ENCODE measurements around the gene SLC6A20. TPM values are rescaled to one million over a fixed set of nuclear protein-coding genes. Genes with fewer than 3 reads are reported as not detected.

Gene SLC6A20
- not detected for polyA plus RNA-seq (2013, experiment 1 of 2; ENCODE audit: insufficient read length)
- polyA plus RNA-seq (2013, experiment 2 of 2; ENCODE audit: insufficient read length), result not detected

- no peak for DNase-seq
Measured at GRCh38 chr3:45795882-45796765, at the start of gene SLC6A20. TSS of gene SLC6A20 (minus strand) at chr3:45796536. CDS start at chr3:45796419, 117 bp downstream.

DNA sequence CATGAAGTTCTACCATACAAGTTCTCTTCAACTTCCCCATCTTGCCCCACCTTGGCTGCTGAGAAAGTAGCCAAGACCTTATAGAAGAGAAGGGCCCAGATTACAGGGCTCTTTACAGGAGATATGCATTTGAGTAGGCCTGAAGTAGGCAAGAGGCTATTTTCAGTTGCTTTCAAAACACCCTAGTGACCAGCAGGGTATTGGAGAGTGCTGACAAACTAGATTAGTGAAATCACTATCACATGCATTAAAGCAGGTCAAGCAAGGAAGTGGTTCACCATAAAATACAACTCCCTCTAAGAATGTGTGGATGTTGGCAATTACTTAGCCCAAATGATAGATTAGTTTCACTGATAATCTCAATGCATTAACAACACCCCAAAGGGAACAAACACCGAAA, 48.3 kb upstream of the SLC6A20 start:
- no peak for DNase-seq

GRCh38 chr3:45842851-45843625, 46.7 kb upstream of the SLC6A20 start:
- no peak for DNase-seq

- peak; percentile 97 for DNase-seq
Measured at GRCh38 chr3:45841757-45842491, 45.6 kb upstream of the SLC6A20 start, which contains the start of gene LZTFL1. TSS of gene LZTFL1 (minus strand) at chr3:45842119. CDS start at chr3:45841991, 128 bp downstream.

GRCh38 chr3:45841420-45841756, 45.1 kb upstream of the SLC6A20 start:
- DNase-seq, result no peak

DNA sequence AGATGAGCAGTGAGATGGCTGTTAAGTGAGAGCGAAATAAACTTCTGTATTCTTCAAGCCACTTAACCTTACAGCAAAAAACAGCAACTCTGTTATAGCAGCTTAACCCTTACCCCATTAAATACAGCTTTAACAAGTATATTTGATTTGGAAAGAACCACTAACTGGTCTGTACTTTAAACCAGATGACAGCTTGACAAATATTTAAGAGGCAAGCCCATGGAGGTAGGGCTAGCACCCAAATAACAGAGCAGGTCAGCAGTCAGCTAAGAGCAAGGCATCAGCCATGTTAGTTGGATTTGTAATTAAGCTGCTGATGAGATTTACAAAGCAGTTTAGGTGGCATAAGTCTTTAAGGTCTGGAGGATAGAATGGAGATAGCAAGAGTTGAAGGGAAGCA, 42.1 kb upstream of the SLC6A20 start:
- no peak for DNase-seq

GRCh38 chr3:45832699-45833098, 36.4 kb upstream of the SLC6A20 start:
- DNase-seq, result no peak

DNA sequence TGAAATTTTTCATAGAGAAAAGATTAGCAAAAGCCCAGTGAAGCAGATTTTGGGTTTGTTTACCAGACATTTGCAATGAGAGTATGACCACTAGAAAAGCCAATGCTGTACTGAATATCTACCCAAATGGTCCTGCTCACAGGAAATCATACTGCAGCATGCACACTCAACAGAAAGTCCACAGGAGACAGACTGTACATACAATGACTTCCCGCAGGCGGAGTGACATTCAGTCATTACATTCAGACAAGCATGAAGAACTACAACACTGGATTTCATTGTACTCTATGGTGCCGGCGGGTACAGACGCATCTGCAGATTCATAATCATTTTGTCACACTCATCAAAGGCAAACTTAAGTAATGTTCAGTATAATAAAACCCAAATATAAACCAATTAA, 33.8 kb upstream of the SLC6A20 start:
- DNase-seq, result no peak

GRCh38 chr3:45826908-45827307, 30.6 kb upstream of the SLC6A20 start:
- no peak for DNase-seq

GRCh38 chr3:45826321-45826720, 30.0 kb upstream of the SLC6A20 start:
- DNase-seq, result no peak

DNA sequence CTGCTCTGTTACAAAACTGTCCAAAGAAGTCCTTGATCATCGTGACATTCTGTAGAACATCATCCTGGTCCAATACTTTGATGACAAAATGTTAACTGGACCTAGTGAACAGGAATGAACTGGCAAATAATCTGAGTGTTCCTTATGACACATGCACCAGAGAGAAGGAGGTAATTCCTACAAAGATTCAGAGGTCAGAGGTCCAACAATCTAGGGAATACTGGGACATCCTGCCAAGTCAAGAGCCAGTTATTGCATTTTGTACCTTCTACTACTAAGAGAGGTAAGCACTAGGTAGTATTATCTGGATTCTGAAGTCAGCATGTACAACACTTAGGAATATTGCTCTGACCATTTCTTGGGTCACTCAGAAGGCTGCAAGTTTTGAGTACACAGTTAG, 24.8 kb upstream of the SLC6A20 start:
- DNase-seq, result no peak

- DNase-seq, result peak; percentile 17
Measured at GRCh38 chr3:45819543-45819942, 23.2 kb upstream of the SLC6A20 start.

- peak; percentile 81 for DNase-seq
Measured at GRCh38 chr3:45817831-45818522, 21.6 kb upstream of the SLC6A20 start.

- DNase-seq, result no peak
Measured at GRCh38 chr3:45816544-45816943, 20.2 kb upstream of the SLC6A20 start.

DNA sequence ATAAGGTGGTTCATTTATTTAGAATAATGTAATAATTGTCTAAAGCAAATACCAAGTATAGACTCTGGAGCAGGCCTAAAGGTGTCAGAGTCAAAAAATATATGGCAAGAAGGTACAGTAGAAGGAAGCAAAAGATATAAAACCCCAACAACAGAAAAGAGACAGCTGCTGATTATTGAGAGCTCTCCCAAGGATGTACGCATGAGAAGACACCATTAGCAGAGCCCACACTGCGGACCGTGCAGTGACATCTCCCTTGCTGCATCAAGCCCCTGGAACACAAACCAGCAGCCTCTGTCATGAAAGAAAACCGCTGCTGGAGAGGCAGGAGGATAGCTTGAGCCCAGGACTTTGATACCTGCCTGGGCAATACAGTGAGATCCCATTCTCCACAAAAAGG, 18.0 kb upstream of the SLC6A20 start:
- no peak for DNase-seq

DNA sequence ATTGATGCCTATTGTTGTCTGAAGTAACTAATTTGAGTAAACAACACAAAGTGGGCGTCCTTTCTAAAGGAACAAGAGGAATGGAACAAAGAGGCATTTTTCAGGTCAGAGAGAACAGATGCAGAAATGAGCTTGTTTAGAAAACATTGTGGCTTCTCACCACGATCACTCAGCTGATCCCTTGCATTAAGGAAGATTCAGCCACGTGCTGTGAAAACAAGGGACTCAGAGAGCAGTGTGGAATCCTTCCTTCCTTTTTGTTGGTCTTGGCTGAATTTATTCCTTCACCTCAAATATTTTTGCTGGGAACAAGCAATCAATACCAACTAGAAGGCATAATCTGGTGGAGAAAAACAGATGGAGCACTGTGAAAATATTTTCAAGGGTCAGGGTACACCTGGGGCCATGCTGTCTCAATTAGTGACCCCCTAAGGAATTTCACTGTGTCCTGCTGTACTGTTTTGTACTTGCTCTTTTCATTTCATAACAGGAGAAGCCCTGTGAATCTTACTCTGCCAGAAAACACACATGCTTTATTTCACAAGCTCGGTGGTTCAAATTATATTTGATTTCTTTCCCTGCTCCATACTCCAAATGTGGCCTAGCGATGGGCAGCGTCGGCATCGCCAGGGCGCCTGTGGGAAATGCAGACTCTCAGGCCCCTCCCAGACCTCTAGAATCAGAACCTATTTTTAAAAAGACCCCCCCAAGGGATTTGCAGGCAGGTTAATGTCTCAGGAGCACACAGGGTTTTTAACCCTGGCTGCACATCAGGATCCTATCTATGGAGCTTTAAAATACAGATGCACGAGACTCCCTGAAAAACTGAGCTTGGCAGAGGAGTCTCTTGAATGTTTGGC, 11.6 kb upstream of the SLC6A20 start:
- DNase-seq, result no peak

DNA sequence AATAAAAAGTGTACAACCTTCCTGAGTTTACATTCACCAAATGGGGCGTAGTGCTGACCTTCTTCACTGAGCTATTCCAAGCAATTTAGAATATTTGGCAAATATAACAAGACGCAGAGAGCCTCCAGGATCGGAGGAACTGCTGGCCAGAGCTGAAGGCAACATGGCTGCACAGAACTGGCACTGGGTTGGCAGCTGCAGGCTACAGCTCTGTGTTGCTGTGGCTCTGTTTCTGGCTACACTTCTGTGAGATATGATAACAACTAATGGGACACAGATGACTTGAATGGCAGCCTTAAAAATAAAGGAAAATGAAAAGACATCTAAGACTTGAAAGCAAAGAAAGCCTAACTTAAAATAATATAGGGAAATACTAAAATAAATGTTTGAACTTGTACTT, 10.8 kb upstream of the SLC6A20 start:
- no peak for DNase-seq

DNA sequence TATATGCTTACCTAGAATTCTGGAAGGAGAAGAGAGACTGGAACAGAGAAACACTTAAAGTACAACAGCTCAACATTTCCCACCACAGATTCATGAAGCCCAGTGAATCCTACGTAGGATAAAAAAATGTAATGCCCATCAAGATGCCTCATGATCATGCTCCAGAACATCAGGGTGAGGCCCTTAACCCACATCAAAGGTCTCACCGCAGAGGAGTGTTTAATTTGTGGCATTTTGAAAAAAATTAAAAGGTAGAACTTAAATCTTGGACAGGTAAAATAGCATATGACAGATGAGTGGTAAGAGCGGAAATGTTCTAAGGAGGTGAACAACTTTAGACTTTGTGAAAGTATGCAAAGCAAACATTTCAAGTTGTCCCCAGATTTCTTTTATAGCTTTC, 9.7 kb upstream of the SLC6A20 start:
- DNase-seq, result no peak

DNA sequence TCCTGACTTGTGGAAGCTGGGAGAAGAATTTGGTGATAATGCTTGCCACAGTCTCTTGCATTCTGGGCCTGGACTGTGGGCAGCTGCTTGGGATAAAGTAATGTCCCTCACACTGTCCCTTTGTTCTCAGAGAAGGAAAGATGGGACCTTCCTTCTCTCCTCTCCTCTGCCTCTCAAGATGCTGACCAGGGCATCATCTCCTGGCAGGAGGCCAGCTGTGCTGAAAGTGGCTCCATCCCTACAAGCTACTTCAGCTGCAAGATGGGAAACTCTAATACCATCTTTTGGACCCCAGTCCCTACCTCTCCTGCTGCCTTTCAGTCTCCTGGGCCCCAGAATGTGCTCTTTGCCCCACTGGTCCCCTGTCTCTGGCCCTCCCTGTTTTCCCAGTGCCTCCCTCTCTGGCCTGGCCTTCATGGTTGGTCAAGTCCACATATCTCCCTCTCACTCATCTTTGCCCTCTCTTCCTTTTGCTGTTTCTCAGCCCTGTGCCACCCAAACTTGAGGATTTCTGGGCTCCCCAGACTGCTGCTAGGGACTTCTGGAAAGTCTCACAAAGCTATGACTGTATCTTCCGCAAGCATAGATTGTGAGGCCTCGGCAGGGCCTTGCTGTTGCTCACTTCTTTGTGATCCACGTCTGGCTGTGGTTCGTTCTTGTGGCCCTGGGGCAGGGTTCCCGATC, 7.1 kb upstream of the SLC6A20 start:
- no peak for DNase-seq

GRCh38 chr3:45802146-45802545, 5.8 kb upstream of the SLC6A20 start:
- DNase-seq, result no peak

DNA sequence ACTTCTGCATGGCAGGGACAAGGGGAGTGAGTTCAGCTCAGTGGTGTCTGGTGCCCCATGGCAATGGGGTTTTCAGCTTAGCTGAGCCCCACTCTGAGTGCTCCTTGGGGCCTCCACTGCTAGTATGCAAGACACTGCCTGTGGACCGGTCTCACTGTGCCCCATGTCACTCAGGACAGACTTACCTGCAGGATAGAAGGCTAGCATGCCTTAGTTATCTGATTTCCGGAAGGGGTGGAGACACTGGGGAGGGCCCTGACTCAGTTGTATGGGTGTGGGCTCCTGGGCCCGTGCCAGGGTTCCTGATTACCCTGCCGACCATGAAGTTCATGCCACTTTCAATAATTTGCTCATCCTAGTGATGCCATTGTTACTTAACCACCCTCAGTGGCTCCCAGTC, 4.3 kb upstream of the SLC6A20 start:
- DNase-seq, result no peak

All from fibroblast of skin of scalp (primary cell).